ENCODE data around the gene TCF12.

The TCF12 gene

GRCh38 chr15:57324590-57324890 lies 406.1 kb downstream of the TCF12 start:
- no peak for DNase-seq

- DNase-seq: no peak
Measured at GRCh38 chr15:57324944-57325679, 406.7 kb downstream of the TCF12 start.

- no peak for DNase-seq
Measured at GRCh38 chr15:57326196-57326595, 407.8 kb downstream of the TCF12 start.

GRCh38 chr15:57327985-57328471 lies 409.6 kb downstream of the TCF12 start:
- DNase-seq: no peak

- no peak for DNase-seq
Measured at GRCh38 chr15:57328479-57328878, 410.0 kb downstream of the TCF12 start.

- no peak for DNase-seq
Measured at GRCh38 chr15:57328897-57329296, 410.5 kb downstream of the TCF12 start.

GRCh38 chr15:57329582-57330367 lies 411.3 kb downstream of the TCF12 start:
- DNase-seq: no peak

- DNase-seq: no peak
Measured at GRCh38 chr15:57330619-57331340, 412.3 kb downstream of the TCF12 start.

GRCh38 chr15:57332326-57332725 lies 413.9 kb downstream of the TCF12 start:
- DNase-seq: no peak

GRCh38 chr15:57333487-57333886 lies 415.0 kb downstream of the TCF12 start:
- DNase-seq: no peak

GRCh38 chr15:57334257-57334656 lies 415.8 kb downstream of the TCF12 start:
- DNase-seq: no peak

GRCh38 chr15:57335293-57335715 lies 416.9 kb downstream of the TCF12 start:
- no peak for DNase-seq

- DNase-seq: no peak
Measured at GRCh38 chr15:57335719-57336118, 417.3 kb downstream of the TCF12 start.

- no peak for DNase-seq
Measured at GRCh38 chr15:57337868-57338411, 419.5 kb downstream of the TCF12 start.

GRCh38 chr15:57339321-57339720 lies 420.9 kb downstream of the TCF12 start:
- DNase-seq: no peak
